ENCODE results near the gene ANO1.

ANO1 gene

DNA sequence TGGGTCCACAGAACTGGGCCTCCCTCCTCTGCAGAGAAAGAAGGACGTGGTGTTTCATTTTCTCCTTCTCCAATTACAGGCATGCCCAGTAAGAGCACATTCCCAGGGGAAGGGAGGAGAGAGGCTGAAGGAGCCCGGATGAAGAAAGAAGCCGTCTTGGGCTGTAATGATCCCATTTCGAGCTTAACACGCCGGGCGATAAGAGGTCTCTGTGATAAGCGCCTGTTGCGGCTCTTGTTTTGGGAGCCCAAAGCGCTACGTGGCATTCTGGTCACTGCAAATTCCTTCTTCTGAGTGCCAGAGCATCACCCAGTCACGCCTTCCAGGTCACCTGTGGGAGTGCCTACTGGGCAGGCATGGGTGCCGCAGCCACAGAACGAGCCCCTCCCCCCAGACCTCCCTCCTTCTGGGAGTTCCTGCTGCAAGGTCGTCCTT, 57.5 kb downstream of the ANO1 start:
- no peak overlapping the region for H3K27ac ChIP-seq (ENCODE audit: low read depth, low read length, poor library complexity, severe bottlenecking)
- no peak overlapping the region for H2AFZ ChIP-seq (ENCODE audit: low read length)
- TF ChIP-seq, protein P1, sequence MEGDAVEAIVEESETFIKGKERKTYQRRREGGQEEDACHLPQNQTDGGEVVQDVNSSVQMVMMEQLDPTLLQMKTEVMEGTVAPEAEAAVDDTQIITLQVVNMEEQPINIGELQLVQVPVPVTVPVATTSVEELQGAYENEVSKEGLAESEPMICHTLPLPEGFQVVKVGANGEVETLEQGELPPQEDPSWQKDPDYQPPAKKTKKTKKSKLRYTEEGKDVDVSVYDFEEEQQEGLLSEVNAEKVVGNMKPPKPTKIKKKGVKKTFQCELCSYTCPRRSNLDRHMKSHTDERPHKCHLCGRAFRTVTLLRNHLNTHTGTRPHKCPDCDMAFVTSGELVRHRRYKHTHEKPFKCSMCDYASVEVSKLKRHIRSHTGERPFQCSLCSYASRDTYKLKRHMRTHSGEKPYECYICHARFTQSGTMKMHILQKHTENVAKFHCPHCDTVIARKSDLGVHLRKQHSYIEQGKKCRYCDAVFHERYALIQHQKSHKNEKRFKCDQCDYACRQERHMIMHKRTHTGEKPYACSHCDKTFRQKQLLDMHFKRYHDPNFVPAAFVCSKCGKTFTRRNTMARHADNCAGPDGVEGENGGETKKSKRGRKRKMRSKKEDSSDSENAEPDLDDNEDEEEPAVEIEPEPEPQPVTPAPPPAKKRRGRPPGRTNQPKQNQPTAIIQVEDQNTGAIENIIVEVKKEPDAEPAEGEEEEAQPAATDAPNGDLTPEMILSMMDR (IDR thresholded peaks at IDR 0.05; ENCODE audit: low read length), result no peak
- TF ChIP-seq EZH2 (IDR thresholded peaks at IDR 0.05; ENCODE audit: borderline replicate concordance, low read length), result no peak
- peaks cover 13% of the 10 kb centered on the region; the same call in 1 of the 2 replicates for H3K27me3 ChIP-seq (ENCODE audit: insufficient read depth, low read length)
- H3K4me2 ChIP-seq (ENCODE audit: low read length), result no peak overlapping the region
- no peaks in the 10 kb centered on the region for H3K36me3 ChIP-seq (ENCODE audit: insufficient read depth, low read length)
- no peaks in the 10 kb centered on the region for H3K9me2 ChIP-seq (ENCODE audit: low read depth, low read length)
- H3K9ac ChIP-seq (ENCODE audit: low read length), result no peak overlapping the region
- H3K4me1 ChIP-seq (ENCODE audit: insufficient read depth, low read length, severe bottlenecking), result no peaks in the 10 kb centered on the region
- no peaks in the 10 kb centered on the region for H4K20me1 ChIP-seq (ENCODE audit: insufficient read depth, low read length)
- no peaks in the 10 kb centered on the region for H3F3A ChIP-seq (ENCODE audit: insufficient read depth, low read length)
- no peaks in the 10 kb centered on the region for H3K9me3 ChIP-seq (ENCODE audit: low read length)
- no peaks in the 10 kb centered on the region for H3K79me2 ChIP-seq (ENCODE audit: insufficient read depth, low read length)
- H3K4me3 ChIP-seq (ENCODE audit: low read depth, low read length, poor library complexity, severe bottlenecking), result no peak overlapping the region

DNA sequence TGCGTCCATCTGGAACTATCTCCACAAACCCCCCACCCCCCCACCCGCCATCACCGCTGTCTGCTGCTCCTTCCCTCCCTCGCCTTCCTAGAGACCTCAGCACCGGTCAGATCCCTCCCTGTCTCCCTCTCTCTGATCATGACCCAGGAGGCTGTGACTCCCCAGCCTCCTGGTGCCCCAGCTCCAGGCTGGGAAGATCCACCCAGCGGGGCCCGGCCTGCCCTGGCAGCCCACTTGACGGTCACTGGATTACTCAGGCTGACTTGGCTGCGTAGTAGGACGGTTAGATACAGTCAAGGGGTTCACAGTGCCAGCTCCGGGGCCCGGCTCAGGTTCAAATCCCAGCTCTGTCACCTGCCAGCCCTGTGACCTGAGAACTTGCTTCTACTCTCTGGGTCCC, 59.3 kb downstream of the ANO1 start:
- no peaks in the 10 kb centered on the region for H3K9me3 ChIP-seq (ENCODE audit: low read length)
- no peaks in the 10 kb centered on the region for H3K4me1 ChIP-seq (ENCODE audit: insufficient read depth, low read length, severe bottlenecking)
- no peak for TF ChIP-seq EZH2 (IDR thresholded peaks at IDR 0.05; ENCODE audit: borderline replicate concordance, low read length)
- TF ChIP-seq, protein P1 (IDR thresholded peaks at IDR 0.05; ENCODE audit: low read length), result no peak
- H3K4me2 ChIP-seq (ENCODE audit: low read length), result no peak overlapping the region
- H2AFZ ChIP-seq (ENCODE audit: low read length), result no peak overlapping the region
- peaks cover 13% of the 10 kb centered on the region; the same call in 1 of the 2 replicates for H3K27me3 ChIP-seq (ENCODE audit: insufficient read depth, low read length)
- H3K79me2 ChIP-seq (ENCODE audit: insufficient read depth, low read length), result no peaks in the 10 kb centered on the region
- no peak overlapping the region for H3K4me3 ChIP-seq (ENCODE audit: low read depth, low read length, poor library complexity, severe bottlenecking)
- no peak overlapping the region for H3K9ac ChIP-seq (ENCODE audit: low read length)
- H4K20me1 ChIP-seq (ENCODE audit: insufficient read depth, low read length), result no peaks in the 10 kb centered on the region
- H3F3A ChIP-seq (ENCODE audit: insufficient read depth, low read length), result no peaks in the 10 kb centered on the region
- no peak overlapping the region for H3K27ac ChIP-seq (ENCODE audit: low read depth, low read length, poor library complexity, severe bottlenecking)
- no peaks in the 10 kb centered on the region for H3K9me2 ChIP-seq (ENCODE audit: low read depth, low read length)
- H3K36me3 ChIP-seq (ENCODE audit: insufficient read depth, low read length), result no peaks in the 10 kb centered on the region

DNA sequence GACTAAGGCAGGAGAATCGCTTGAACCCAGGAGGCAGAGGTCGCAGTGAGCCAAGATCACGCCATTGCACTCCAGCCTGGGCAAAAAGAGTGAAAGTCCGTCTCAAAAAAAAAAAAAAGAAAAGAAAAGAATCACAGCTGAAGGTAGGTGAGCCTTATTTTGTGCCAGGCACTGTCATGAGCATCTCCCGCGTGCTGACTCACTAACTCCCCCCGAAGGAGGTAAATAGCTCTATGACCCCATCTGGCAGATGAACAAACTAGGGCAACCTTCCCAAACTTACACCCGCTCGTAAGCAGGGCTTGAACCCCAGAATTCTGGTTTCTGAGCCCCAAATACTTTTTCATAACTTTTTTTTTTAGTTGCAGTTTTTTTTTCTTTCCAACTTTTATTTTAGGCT, 60.3 kb downstream of the ANO1 start:
- Histone ChIP-seq H3K4me2 (ENCODE audit: low read length) (no peak overlapping the region), H3K9me3 (ENCODE audit: low read length) (no peaks in the 10 kb centered on the region), H3K27me3 (ENCODE audit: insufficient read depth, low read length) (0 out of 2 replicates have a peak, but pooled peaks cover 7% of the 10 kb centered on the region), H3K9me2 (ENCODE audit: low read depth, low read length) (no peaks in the 10 kb centered on the region), H3K36me3 (ENCODE audit: insufficient read depth, low read length) (no peaks in the 10 kb centered on the region), H2AFZ (ENCODE audit: low read length) (no peak overlapping the region), H3K4me3 (ENCODE audit: low read depth, low read length, poor library complexity, severe bottlenecking) (no peak overlapping the region), H4K20me1 (ENCODE audit: insufficient read depth, low read length) (no peaks in the 10 kb centered on the region), H3K4me1 (ENCODE audit: insufficient read depth, low read length, severe bottlenecking) (no peaks in the 10 kb centered on the region), H3K27ac (ENCODE audit: low read depth, low read length, poor library complexity, severe bottlenecking) (no peak overlapping the region), H3K79me2 (ENCODE audit: insufficient read depth, low read length) (no peaks in the 10 kb centered on the region), H3K9ac (ENCODE audit: low read length) (no peak overlapping the region), H3F3A (ENCODE audit: insufficient read depth, low read length) (no peaks in the 10 kb centered on the region)
- TF ChIP-seq, protein P1 (IDR thresholded peaks at IDR 0.05; ENCODE audit: low read length), result no peak
- no peak for TF ChIP-seq EZH2 (IDR thresholded peaks at IDR 0.05; ENCODE audit: borderline replicate concordance, low read length)
